HTERT RPE-1 (cell line): Measurements from ENCODE around the gene LTB.

Experiments
- in situ Hi-C: fragments of 300-500 bp; cut with MboI; formaldehyde crosslinking; loops from 4 replicates; pipeline ENCODE4 v1.14.3; 2020; ENCODE audit warnings: low sequenced_read_pairs

LTB gene

GRCh38 chr6:31576897-31577578 lies 5.2 kb downstream of the LTB start:
- in situ Hi-C loops: no loop called here

GRCh38 chr6:31575952-31576685 lies 6.1 kb downstream of the LTB start:
- in situ Hi-C loops: no loop called here

GRCh38 chr6:31575335-31575901 lies 6.8 kb downstream of the LTB start, which contains the start of gene TNF:
Gene TNF (plus strand): TSS chr6:31575565. CDS start chr6:31575742, 177 bp downstream.
- in situ Hi-C loops: no loop called here

GRCh38 chr6:31574106-31575061 lies 7.8 kb downstream of the LTB start:
- in situ Hi-C loops: no loop called here

GRCh38 chr6:31573239-31574105 lies 8.8 kb downstream of the LTB start:
- in situ Hi-C loops: no loop called here

GRCh38 chr6:31572041-31572911 lies 9.9 kb downstream of the LTB start, which contains the start of gene LTA:
Gene LTA (plus strand): TSS chr6:31572289. CDS start chr6:31572743, 454 bp downstream.
- in situ Hi-C loops: no loop called here

- in situ Hi-C loops: no loop called here
Observed at GRCh38 chr6:31569861-31570536, 12.2 kb downstream of the LTB start.

- in situ Hi-C loops: no loop called here
Observed at GRCh38 chr6:31568537-31568961, 13.7 kb downstream of the LTB start.

- in situ Hi-C loops: no loop called here
Observed at GRCh38 chr6:31567531-31568370, 14.5 kb downstream of the LTB start.

- in situ Hi-C loops: no loop called here
Observed at GRCh38 chr6:31560697-31561058, 21.5 kb downstream of the LTB start.

GRCh38 chr6:31559958-31560696 lies 22.1 kb downstream of the LTB start:
- in situ Hi-C loops: no loop called here

- in situ Hi-C loops: no loop called here
Observed at GRCh38 chr6:31559606-31559957, 22.6 kb downstream of the LTB start.

GRCh38 chr6:31558631-31559500 lies 23.4 kb downstream of the LTB start:
- in situ Hi-C loops: no loop called here

- in situ Hi-C loops: no loop called here
Observed at GRCh38 chr6:31558318-31558625, 24.0 kb downstream of the LTB start.

GRCh38 chr6:31557443-31558317 lies 24.5 kb downstream of the LTB start:
- in situ Hi-C loops: no loop called here
